WTC11 (cell line): ENCODE results near the gene STK32B.

Experiments
- AR ChIP-seq: fragments of 250-450 bp; sonication (Bioruptor Pico); IDR thresholded peaks from 2 replicates; pipeline ENCODE4 v1.9.0; 2021; ENCODE audit warnings: mild to moderate bottlenecking
- ATF6 ChIP-seq: sonication (generic); formaldehyde crosslinking; IDR thresholded peaks from 2 replicates; pipeline ENCODE4 v1.8.1; 2023; ENCODE audit warnings: mild to moderate bottlenecking, missing genetic modification reagents
- CREB1 ChIP-seq: sonication (generic); formaldehyde crosslinking; IDR thresholded peaks from 2 replicates; pipeline ENCODE4 v1.8.0; 2023; ENCODE audit warnings: mild to moderate bottlenecking, missing genetic modification reagents
- CTCF ChIP-seq: fragments of 200-600 bp; IDR thresholded peaks from 2 replicates; pipeline ENCODE4 v1.8.0; 2022; ENCODE audit warnings: antibody characterized with exemption
- JUN ChIP-seq: sonication (generic); formaldehyde crosslinking; IDR thresholded peaks from 2 replicates; pipeline ENCODE4 v1.8.0; 2023; ENCODE audit warnings: mild to moderate bottlenecking, missing genetic modification reagents
- MAX ChIP-seq: sonication (generic); formaldehyde crosslinking; IDR thresholded peaks from 2 replicates; pipeline ENCODE4 v1.8.0; 2022; ENCODE audit warnings: mild to moderate bottlenecking, missing genetic modification reagents
- RELA ChIP-seq: sonication (generic); formaldehyde crosslinking; IDR thresholded peaks from 2 replicates; pipeline ENCODE4 v1.8.1; 2022; ENCODE audit warnings: missing genetic modification reagents, mild to moderate bottlenecking, borderline replicate concordance
- SMAD3 ChIP-seq: sonication (generic); formaldehyde crosslinking; IDR thresholded peaks from 2 replicates; pipeline ENCODE4 v1.8.0; 2022; ENCODE audit warnings: missing genetic modification reagents, mild to moderate bottlenecking, borderline replicate concordance
- ZNF138 ChIP-seq: sonication (generic); formaldehyde crosslinking; conservative IDR thresholded peaks from 2 replicates; pipeline ENCODE4 v1.8.1; 2022; ENCODE audit warnings: mild to moderate bottlenecking, moderate library complexity, missing genetic modification reagents
- ZNF396 ChIP-seq: fragments of 250-450 bp; sonication (Bioruptor Pico); IDR thresholded peaks from 2 replicates; pipeline ENCODE4 v1.8.0; 2021; ENCODE audit warnings: mild to moderate bottlenecking, moderate library complexity, borderline replicate concordance
- ZSCAN18 ChIP-seq: fragments of 250-450 bp; sonication (Bioruptor Pico); IDR thresholded peaks from 2 replicates; pipeline ENCODE4 v2.1.2; 2022; ENCODE audit warnings: mild to moderate bottlenecking, moderate library complexity

GRCh38 chr4:5424901-5425300 is 373.6 kb downstream of the STK32B start:
- TF ChIP-seq CTCF (no peak), RELA (CRISPR knock-in tag) (no peak), ATF6 (no peak), AR (CRISPR knock-in tag) (no peak), MAX (CRISPR knock-in tag) (no peak), JUN (CRISPR knock-in tag) (no peak), ZNF396 (CRISPR knock-in tag) (no peak), CREB1 (CRISPR knock-in tag) (no peak), SMAD3 (no peak), ZNF138 (no peak), ZSCAN18 (CRISPR knock-in tag) (no peak)
